ENCODE measurements around the gene HLCS. TPM values are rescaled to one million over a fixed set of nuclear protein-coding genes. Genes with fewer than 3 reads are reported as not detected.

The HLCS gene
- total RNA-seq, 1 donor, result 11.0 TPM

GRCh38 chr21:36917471-36918158 lies 48.9 kb downstream of the HLCS start:
- DNase-seq (ENCODE audit: low read depth in 2 of 3, low spot score in 2 of 3), result no peak

DNA sequence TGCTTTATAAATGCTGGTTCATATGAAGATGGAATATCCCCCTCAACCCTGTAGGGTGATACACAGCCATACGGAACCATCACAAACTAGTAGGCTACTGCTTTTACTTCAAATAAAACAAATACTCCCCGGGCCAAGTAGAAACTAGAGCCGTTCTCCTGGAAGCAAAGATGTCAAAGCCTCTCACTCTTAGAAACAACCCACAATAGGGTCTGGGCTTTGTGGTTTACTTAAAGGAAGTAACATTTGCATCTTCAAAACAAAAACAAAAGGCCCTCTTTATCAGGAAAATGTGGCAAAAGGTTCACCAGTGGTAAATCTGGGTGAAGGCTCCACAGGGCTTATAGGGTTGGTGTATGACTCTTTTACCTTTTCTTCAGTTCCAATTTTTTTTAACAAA lies 49.8 kb downstream of the HLCS start:
- DNase-seq (ENCODE audit: low read depth in 2 of 3, low spot score in 2 of 3), result no peak

DNA sequence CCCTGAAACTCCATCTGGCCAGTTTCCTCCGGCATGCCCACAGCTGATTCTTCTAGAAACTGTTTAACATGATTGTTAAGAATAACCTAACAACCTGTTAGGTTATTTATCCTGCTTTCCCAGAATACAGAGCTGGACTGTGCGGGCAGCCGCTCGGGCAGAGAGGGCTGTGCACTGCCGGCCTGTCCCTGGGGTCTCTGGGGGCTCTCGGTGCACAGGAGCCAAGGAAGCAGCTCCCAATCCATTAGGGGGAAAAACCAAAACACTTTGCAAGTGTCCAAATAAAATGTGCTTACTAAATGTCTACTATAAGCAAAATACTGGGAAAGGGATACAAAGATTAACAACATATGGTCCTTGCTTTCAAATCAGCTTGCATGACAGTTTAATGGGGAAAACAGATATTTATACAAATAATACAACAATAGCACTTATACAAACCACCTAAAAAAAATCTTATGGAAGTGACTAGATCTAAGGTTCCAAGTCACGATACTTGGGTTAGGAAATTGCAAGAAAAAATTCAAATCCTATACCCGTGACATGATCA lies 50.7 kb downstream of the HLCS start:
- no peak for DNase-seq (ENCODE audit: low read depth in 2 of 3, low spot score in 2 of 3)

DNA sequence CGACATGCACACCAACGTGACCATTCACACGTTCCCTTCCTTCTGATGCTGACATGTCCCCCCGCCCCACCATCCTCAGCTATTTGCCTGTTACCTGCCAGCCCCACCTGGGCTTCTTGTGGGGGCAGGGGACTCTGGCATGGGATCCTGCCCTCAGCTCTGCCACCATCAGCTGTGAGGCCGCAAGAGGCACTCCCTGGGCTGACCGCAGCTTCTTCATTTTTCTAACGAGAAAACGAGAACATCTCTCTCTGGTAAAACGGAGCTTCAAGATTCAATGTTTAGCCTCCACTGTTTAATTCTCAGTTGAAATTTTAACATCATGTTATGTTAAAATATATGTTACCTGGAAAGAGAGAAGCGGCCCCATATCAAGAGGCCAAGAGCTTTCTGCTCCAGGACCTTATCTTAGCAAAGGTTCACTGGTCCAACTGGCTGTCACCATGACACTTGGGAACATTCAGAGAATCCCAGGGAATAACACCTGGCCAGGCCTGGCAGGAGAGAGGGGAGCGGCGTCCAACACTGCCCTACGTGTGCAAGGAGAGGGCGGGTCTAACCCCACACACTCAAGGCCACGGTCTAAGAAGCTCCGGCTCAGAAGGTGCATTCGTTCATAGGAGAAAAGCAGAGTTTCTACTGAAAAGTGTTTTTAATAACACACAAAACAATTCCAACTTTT lies 51.3 kb downstream of the HLCS start:
- no peak for DNase-seq (ENCODE audit: low read depth in 2 of 3, low spot score in 2 of 3)

GRCh38 chr21:36914244-36915013 lies 52.0 kb downstream of the HLCS start:
- DNase-seq (ENCODE audit: low read depth in 2 of 3, low spot score in 2 of 3), result no peak

GRCh38 chr21:36913247-36914169 lies 53.0 kb downstream of the HLCS start:
- DNase-seq (ENCODE audit: low read depth in 2 of 3, low spot score in 2 of 3), result no peak

- no peak for DNase-seq (ENCODE audit: low read depth in 2 of 3, low spot score in 2 of 3)
Measured at GRCh38 chr21:36910581-36911307, 55.7 kb downstream of the HLCS start.

DNA sequence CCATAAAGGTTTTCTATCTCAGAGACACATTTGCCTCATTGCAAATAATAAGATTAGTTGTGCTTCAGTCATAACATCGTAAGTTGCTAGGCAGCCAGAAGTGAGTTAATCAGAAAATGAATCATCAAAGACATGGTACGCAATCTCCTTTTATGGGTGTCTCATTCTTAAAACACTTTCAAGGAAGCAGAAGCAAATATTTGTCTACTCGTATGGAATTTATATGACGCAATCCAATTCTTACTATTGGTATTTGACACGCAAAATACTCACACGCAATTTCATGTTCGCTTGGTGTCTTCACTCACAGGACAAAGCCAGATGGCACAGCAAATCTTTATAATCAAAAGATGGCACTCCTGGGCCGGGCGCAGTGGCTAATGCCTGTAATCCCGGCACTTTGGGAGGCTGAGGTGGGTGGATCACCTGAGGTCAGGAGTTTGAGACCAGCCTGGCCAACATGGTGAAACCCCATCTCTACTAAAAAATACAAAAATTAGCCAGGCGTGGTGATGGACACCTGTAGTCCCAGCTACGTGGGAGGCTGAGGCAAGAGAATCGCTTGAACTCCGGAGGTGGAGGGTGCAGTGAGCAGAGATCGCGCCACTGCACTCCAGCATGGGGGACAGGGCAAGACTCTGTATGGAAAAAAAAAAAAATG lies 56.4 kb downstream of the HLCS start:
- no peak for DNase-seq (ENCODE audit: low read depth in 2 of 3, low spot score in 2 of 3)

GRCh38 chr21:36909423-36909822 lies 57.0 kb downstream of the HLCS start:
- no peak for DNase-seq (ENCODE audit: low read depth in 2 of 3, low spot score in 2 of 3)

GRCh38 chr21:36908260-36908908 lies 58.1 kb downstream of the HLCS start:
- no peak for DNase-seq (ENCODE audit: low read depth in 2 of 3, low spot score in 2 of 3)

GRCh38 chr21:36904093-36904666 lies 62.3 kb downstream of the HLCS start:
- no peak for DNase-seq (ENCODE audit: low read depth in 2 of 3, low spot score in 2 of 3)

DNA sequence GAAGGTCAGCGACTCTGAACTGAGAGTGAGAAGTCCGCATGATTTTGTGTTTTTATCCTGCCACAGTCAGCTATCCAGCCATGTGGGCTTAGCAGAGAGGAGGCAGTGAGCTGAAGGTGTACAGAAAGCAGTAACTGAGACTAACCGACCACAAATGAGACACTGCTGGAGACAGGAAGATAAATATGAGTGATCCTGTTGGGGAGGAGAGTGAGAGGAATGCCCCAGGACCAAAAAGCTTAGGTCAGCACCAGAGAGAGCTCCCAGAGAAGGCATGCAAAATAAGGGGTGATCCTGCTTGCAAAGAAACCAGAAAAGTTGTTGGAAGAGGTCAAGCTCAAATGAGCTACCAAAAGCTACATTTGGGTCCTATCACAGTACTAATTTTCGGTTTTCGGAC lies 63.7 kb downstream of the HLCS start:
- DNase-seq (ENCODE audit: low read depth in 2 of 3, low spot score in 2 of 3), result no peak

GRCh38 chr21:36902331-36902730 lies 64.1 kb downstream of the HLCS start:
- DNase-seq (ENCODE audit: low read depth in 2 of 3, low spot score in 2 of 3), result no peak

DNA sequence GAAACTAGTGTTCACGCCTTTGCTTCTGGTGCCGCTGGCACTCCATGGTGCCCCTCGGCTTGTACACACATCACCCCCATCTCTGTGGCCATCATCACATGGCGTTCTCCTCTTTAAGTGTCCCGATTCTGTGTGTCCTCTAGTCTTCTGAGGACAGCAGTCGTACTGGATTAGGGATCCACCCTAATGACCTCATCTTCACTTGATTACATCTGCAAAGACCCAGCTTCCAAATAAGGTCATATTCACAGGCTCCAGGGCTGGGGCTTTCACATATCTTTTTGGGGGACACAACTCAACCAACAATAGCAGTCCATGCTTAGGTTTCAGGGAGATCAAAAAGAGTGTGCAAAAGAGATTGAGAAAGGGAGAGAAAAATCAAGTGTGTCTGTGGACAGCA lies 64.9 kb downstream of the HLCS start:
- DNase-seq (ENCODE audit: low read depth in 2 of 3, low spot score in 2 of 3), result no peak

DNA sequence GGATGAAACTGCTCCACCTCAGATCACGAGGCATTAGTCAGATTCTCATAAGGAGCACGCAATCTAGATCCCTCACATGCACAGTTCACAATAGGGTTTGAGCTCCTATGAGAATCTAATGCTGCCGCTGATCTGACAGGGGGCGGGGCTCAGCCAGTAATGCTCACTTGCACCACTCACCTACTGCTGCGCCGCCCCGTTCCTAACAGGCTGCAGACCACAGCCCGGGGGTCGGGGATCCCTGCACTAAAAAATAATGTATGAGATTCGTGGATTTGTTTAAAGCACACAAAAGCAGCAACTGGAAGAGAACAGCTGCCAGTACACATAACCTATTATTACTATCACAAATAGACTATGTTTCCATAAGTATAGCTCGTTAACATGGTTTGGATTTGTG lies 72.9 kb downstream of the HLCS start:
- DNase-seq (ENCODE audit: low read depth in 2 of 3, low spot score in 2 of 3), result no peak

DNA sequence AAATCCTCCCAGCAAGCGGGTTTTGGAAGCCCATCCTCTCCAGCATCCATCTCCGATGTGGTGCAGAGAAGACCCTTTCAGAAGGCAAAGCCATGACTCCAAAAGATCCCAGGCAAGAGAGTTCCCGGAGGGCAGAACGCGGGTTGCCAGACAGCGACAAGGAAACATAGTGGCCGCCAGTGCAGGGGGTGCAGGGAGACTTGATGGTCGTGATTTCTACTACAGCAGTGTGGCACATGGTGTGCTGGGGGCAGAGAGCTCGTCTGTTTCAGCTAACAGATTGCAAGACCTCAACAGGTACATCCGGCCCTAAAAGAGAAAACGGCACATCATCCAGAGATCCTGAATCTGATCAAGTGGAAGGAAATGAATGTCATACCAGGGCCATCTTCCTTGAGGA lies 74.3 kb downstream of the HLCS start:
- DNase-seq (ENCODE audit: low read depth in 2 of 3, low spot score in 2 of 3), result no peak

GRCh38 chr21:36891692-36892091 lies 74.8 kb downstream of the HLCS start:
- no peak for DNase-seq (ENCODE audit: low read depth in 2 of 3, low spot score in 2 of 3)

DNA sequence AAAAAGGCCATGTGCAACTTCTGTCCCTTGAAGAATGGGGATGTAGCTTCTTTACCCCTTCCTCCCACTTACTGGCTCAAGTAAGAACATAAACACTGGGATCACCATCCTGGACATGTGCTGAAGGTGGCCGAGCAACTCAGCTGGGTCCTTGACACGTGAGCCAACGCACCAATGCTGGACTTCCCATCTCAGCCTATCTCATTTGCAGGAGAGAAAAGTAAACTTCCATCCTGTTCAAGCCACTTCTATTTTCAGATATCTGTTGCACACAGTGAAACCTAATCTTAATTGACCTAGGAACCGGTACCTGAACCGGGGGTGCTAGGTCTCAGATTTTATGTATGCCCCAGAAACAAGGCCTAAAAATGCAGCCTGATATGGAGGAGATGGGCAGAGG lies 75.3 kb downstream of the HLCS start:
- DNase-seq (ENCODE audit: low read depth in 2 of 3, low spot score in 2 of 3), result no peak

Measured in hematopoietic multipotent progenitor cell (in vitro differentiated cells).